ENCODE results near the gene CLEC18B.
"Not testable (repeated sequence)": the region's sequence is repeated elsewhere in the genome, so short reads cannot be mapped to it uniquely, and the experiment has no call there.

The CLEC18B gene

GRCh38 chr16:74451951-74452758, 30.9 kb upstream of the CLEC18B start:
- Mint-ChIP-seq H3K36me3 (ENCODE audit: low read depth) (peaks cover 81% of the 10 kb centered on the region), H3K9me3 (no peaks in the 10 kb centered on the region), H3K27ac (peak overlapping the region; percentile 55), H3K4me3 (no peak overlapping the region), H3K27me3 (no peaks in the 10 kb centered on the region), H3K4me1 (ENCODE audit: low read depth) (no peaks in the 10 kb centered on the region)
- no peak for DNase-seq

DNA sequence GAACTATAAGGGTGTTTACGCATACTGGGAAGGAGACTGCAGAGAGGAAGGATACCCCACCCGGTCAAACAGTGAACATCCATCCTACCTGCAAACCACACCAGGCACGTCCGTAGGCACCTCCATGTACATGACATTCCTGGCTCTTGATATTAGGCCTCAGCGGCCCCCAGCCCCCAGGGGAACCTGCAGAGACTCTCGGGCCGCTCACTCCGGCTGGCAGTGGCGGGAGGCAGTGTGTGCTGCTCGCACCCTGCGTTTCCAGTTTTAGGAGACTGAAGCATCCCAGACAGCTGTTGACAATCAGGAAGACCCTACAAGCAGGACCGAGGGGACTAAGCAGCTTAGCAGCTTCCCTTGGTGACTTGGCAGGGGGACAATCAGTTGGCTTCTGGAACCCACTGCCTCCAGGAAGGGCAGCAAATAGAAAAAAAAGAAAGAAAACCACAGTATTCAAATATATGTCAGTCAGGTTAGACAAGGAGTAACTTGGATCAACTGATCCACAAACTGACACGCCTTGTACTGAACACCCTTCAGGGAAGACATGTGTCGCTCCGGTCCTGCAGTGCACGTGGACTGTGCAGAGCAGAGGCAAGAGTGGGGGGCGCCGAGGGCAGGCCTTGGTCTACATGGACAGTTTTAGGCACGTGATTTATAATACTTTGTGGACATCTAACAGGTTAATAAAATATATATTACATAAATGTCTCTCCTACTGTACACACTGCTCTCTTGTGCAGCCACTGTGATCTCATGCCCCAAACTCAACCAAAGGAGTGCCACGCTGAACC, 29.9 kb upstream of the CLEC18B start:
- Mint-ChIP-seq H3K36me3 (ENCODE audit: low read depth) (peaks cover 78% of the 10 kb centered on the region), H3K27ac (no peak overlapping the region), H3K4me1 (ENCODE audit: low read depth) (no peaks in the 10 kb centered on the region), H3K27me3 (no peaks in the 10 kb centered on the region), H3K9me3 (no peaks in the 10 kb centered on the region), H3K4me3 (no peak overlapping the region)
- no peak for DNase-seq

DNA sequence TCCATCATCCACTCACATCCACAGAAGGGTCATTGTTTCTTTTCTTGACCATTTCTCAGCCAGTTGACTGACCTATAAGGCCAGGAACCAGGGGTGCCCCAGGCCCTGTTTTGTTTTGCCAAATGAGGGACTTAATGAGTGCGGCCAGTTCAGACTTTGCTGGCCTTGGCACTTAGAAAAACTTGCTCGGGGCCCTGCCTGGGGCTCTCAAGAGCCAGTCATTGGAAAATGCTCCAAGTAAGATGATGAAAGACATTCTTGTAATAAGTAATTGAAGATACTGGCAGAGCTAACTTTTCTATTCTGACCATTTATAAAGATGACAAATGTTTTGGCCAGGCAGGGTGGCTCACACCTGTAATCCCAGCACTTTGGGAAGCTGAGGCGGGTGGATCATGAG, 29.0 kb upstream of the CLEC18B start:
- no peaks in the 10 kb centered on the region for H3K9me3 Mint-ChIP-seq
- H3K36me3 Mint-ChIP-seq (ENCODE audit: low read depth), result peaks cover 69% of the 10 kb centered on the region
- no peak overlapping the region for H3K4me3 Mint-ChIP-seq
- no peak overlapping the region for H3K27ac Mint-ChIP-seq
- no peak for DNase-seq
- no peaks in the 10 kb centered on the region for H3K4me1 Mint-ChIP-seq (ENCODE audit: low read depth)
- H3K27me3 Mint-ChIP-seq, result no peaks in the 10 kb centered on the region

- Mint-ChIP-seq H3K27me3 (no peaks in the 10 kb centered on the region), H3K4me3 (no peak overlapping the region), H3K4me1 (ENCODE audit: low read depth) (no peaks in the 10 kb centered on the region), H3K36me3 (ENCODE audit: low read depth) (peaks cover 63% of the 10 kb centered on the region), H3K27ac (peak overlapping the region; percentile 79), H3K9me3 (no peaks in the 10 kb centered on the region)
- DNase-seq, result no peak
Observed at GRCh38 chr16:74449470-74449869, 28.2 kb upstream of the CLEC18B start.

DNA sequence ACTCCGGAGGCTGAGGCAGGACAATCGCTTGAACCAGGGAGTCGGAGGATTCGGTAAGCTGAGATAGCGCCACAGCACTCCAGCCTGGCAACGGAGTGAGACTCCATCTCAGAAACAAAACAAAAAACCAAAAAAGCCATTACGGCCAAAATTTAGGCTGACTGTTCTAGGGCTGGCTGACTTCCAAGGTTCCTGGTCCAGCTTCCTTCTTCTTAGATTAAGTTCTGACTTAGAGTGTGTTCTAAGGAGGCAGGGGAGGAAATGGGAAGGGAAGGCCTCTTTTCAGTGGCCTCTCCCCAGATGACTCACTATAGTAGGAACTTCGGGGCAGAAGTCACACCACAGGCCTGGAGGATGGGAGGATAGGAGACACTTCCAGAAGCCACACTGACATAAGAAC, 27.7 kb upstream of the CLEC18B start:
- Mint-ChIP-seq H3K4me3 (no peak overlapping the region), H3K4me1 (ENCODE audit: low read depth) (no peaks in the 10 kb centered on the region)
- DNase-seq, result no peak

GRCh38 chr16:74447578-74447977, 26.3 kb upstream of the CLEC18B start:
- Mint-ChIP-seq H3K36me3 (ENCODE audit: low read depth) (peaks cover 58% of the 10 kb centered on the region), H3K4me3 (no peak overlapping the region), H3K4me1 (ENCODE audit: low read depth) (peaks cover 2% of the 10 kb centered on the region), H3K27me3 (no peaks in the 10 kb centered on the region), H3K9me3 (no peaks in the 10 kb centered on the region), H3K27ac (peak overlapping the region; percentile 47)
- no peak for DNase-seq

More for the DNA sequence above, 27.7 kb upstream of the CLEC18B start:
- Mint-ChIP-seq H3K27ac (peak overlapping the region; percentile 79), H3K9me3 (no peaks in the 10 kb centered on the region), H3K27me3 (no peaks in the 10 kb centered on the region), H3K36me3 (ENCODE audit: low read depth) (peaks cover 63% of the 10 kb centered on the region)

DNA sequence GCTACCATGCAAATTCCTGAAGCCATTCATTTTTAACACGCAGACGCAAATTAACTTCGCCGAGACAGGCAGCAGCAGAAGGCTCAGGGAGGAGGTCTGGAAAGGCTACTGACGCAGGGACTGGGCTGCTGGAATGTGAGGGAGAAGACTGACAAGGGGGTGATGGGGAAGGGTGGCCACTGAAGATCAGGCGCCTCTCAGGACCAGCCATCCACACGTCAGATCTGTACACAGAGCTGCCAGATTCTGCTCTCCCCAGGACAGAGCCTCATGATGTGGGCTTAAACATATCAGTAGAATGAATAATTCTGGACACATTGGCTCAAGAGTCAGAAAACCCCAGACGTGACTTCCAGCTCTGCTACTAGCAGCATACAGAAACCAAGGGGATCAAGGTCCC, 25.6 kb upstream of the CLEC18B start:
- Mint-ChIP-seq H3K9me3 (no peaks in the 10 kb centered on the region), H3K27me3 (no peaks in the 10 kb centered on the region), H3K4me3 (no peak overlapping the region), H3K36me3 (ENCODE audit: low read depth) (peaks cover 52% of the 10 kb centered on the region), H3K4me1 (ENCODE audit: low read depth) (peaks cover 2% of the 10 kb centered on the region), H3K27ac (peak overlapping the region; percentile 24)
- DNase-seq, result no peak

DNA sequence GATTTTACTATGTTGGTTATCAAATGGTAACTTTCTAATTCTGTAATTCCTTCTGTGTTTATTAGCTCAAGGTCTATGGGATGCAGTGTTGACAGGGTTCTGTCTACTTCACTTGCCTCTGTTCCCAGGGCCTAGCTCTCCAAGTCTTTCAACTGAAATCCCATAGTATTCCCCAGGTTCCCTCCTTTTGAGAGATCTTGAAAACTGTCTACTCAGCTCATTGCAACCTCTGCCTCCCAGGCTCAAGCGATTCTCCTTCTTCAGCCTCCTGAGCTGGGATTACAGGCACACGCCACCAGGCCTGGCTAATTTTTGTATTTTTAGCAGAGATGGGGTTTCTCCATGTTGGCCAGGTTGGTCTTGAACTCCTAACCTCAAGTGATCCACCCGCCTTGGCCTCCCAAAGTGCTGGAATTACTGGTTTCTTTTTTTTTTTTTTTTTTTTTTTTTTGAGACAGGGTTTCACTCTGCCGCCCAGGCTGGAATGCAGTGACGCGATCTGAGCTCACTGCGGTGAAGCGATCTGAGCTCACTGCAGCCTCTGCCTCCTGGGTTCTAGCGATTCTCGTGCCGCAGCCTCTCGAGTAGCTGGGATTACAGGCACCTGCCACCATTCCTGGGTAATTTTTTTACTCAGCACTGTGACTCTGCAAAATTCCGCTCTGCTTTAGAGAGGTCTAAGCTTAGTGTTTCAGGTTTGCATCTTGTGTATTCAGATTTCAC, 22.5 kb upstream of the CLEC18B start:
- not testable (repeated sequence) for DNase-seq, H3K27ac Mint-ChIP-seq, H3K4me3 Mint-ChIP-seq, H3K9me3 Mint-ChIP-seq, H3K27me3 Mint-ChIP-seq
- Mint-ChIP-seq H3K36me3 (ENCODE audit: low read depth) (peaks cover 37% of the 10 kb centered on the region), H3K4me1 (ENCODE audit: low read depth) (peaks cover 13% of the 10 kb centered on the region)

GRCh38 chr16:74439685-74440084, 18.4 kb upstream of the CLEC18B start:
- DNase-seq, result no peak
- Mint-ChIP-seq H3K27me3 (no peaks in the 10 kb centered on the region), H3K4me1 (ENCODE audit: low read depth) (peaks cover 18% of the 10 kb centered on the region), H3K27ac (no peak overlapping the region), H3K4me3 (no peak overlapping the region), H3K36me3 (ENCODE audit: low read depth) (peaks cover 19% of the 10 kb centered on the region), H3K9me3 (peaks cover 5% of the 10 kb centered on the region)

DNA sequence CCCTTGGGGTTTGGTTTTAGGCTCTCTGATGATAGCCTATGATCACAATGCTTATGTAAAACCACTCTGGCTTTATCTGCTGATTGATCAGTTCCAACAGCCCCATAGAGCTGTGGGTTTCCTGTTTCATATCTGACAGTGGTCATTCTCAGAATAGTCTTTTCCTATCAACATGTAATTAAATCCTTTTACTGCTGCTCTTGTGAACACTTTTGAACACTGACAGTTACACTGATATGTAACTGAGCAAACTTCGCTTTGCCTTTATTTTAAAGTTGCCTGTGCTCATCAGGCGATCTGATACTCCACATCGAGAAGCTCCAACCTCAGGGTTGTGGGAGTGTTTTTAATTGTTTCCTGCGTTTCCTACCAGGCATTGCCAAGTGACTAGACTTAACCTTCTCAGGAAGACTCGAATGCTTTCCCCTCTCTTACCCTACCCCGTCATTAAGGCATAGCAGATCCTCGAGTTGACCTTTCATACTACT, 17.3 kb upstream of the CLEC18B start:
- DNase-seq, result no peak
- Mint-ChIP-seq H3K4me3 (no peak overlapping the region), H3K27ac (peak overlapping the region; percentile 75), H3K36me3 (ENCODE audit: low read depth) (peaks cover 18% of the 10 kb centered on the region), H3K27me3 (no peaks in the 10 kb centered on the region), H3K9me3 (peaks cover 5% of the 10 kb centered on the region), H3K4me1 (ENCODE audit: low read depth) (peaks cover 18% of the 10 kb centered on the region)

DNA sequence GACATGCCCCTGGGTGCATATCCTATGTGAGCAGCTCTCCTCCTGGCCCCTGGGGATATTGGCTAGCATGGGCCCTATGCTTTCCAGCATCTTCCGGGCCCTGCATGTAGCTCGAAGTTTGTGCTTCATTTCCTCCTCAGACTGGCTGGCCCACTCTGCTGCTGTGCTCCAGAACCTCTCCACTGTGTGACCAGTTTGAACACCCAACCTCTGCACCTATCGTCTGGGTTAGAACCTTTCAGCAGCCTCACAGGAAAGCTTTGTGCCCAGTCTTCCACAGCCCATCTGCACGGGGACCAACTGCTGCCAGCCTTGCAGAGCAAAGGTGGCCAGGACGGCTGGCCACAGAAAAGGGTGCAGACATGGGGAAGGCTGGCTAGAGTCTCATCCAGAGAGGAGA, 10.2 kb upstream of the CLEC18B start:
- Mint-ChIP-seq H3K9me3 (peaks cover 5% of the 10 kb centered on the region), H3K27me3 (no peaks in the 10 kb centered on the region), H3K4me1 (ENCODE audit: low read depth) (peaks cover 3% of the 10 kb centered on the region), H3K4me3 (no peak overlapping the region), H3K27ac (no peak overlapping the region), H3K36me3 (ENCODE audit: low read depth) (no peaks in the 10 kb centered on the region)
- no peak for DNase-seq

DNA sequence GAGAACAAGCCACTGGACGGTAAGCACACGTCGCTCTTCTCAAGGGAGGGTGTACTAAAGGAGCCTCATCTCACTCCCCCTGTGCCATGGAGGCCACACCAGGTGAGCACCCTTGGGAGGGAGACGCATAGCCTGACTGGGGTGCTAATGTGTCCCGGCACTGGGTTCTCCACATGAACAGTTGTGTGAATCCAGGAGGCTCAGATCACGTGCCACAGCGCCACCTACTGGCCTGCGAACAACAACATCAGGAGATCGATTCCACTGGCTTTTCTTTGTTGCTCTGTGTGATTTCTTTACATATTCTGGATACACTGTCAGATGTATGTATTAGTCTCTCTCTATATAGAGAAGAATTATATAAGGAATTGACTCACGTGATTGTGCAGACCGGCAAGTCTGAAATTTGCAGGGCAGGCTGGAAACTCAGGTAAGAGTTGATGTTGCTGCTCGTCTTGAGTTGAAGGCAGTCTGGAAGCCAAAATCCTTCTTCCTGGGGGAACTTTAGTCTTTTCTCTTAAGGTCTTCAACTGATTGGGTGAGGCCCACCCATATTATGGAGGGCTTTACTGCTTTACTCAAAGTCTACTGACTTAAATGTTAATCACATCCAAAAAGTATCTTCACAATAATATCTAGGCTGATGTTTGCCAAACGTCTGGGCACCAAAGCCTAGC, 8.9 kb upstream of the CLEC18B start:
- not testable (repeated sequence) for H3K27ac Mint-ChIP-seq; H3K4me3 Mint-ChIP-seq; H3K27me3 Mint-ChIP-seq; H3K4me1 Mint-ChIP-seq (ENCODE audit: low read depth); H3K36me3 Mint-ChIP-seq (ENCODE audit: low read depth); H3K9me3 Mint-ChIP-seq
- DNase-seq, result peak; percentile 67

GRCh38 chr16:74428493-74428892, 7.2 kb upstream of the CLEC18B start:
- H3K27me3 Mint-ChIP-seq; H3K9me3 Mint-ChIP-seq; DNase-seq; H3K4me1 Mint-ChIP-seq (ENCODE audit: low read depth); H3K27ac Mint-ChIP-seq; H3K4me3 Mint-ChIP-seq; H3K36me3 Mint-ChIP-seq (ENCODE audit: low read depth): not testable (repeated sequence)

GRCh38 chr16:74425751-74426150, 4.5 kb upstream of the CLEC18B start:
- DNase-seq, result not testable (repeated sequence)

More at GRCh38 chr16:74425751-74426150, 4.5 kb upstream of the CLEC18B start:
- not testable (repeated sequence) for H3K27ac Mint-ChIP-seq; H3K36me3 Mint-ChIP-seq (ENCODE audit: low read depth); H3K9me3 Mint-ChIP-seq; H3K4me1 Mint-ChIP-seq (ENCODE audit: low read depth); H3K27me3 Mint-ChIP-seq; H3K4me3 Mint-ChIP-seq

Measured in activated T-cell treated with anti-CD3 and anti-CD28 coated beads, Interleukin-2, amount 50 U/mL, for 24 hours (primary cell).